IPS-NIHi11 (cell line): Measurements from ENCODE around the gene TAS1R3.
"Not testable (repeated sequence)": the region's sequence is repeated elsewhere in the genome, so short reads cannot be mapped to it uniquely, and the experiment has no call there.

Experiments used
- DNase-seq: peaks from one replicate; pipeline ENCODE4 v3.0.0; 2012; ENCODE audit warnings: mixed read lengths, low spot score

The TAS1R3 gene

GRCh38 chr1:1309251-1310108, 21.6 kb upstream of the TAS1R3 start:
- peak; percentile 30 for DNase-seq

GRCh38 chr1:1310109-1310385, 21.0 kb upstream of the TAS1R3 start:
- DNase-seq = no peak

GRCh38 chr1:1310476-1311053, 20.5 kb upstream of the TAS1R3 start:
- no peak for DNase-seq

- no peak for DNase-seq
These were observed 19.7 kb upstream of the TAS1R3 start for GRCh38 chr1:1311107-1312104.

GRCh38 chr1:1312450-1313314, 18.4 kb upstream of the TAS1R3 start:
- no peak for DNase-seq

GRCh38 chr1:1313500-1314236, 17.4 kb upstream of the TAS1R3 start:
- no peak for DNase-seq

- DNase-seq = no peak
These were observed 16.9 kb upstream of the TAS1R3 start for GRCh38 chr1:1314237-1314586.

- DNase-seq = no peak
These were observed 16.3 kb upstream of the TAS1R3 start for GRCh38 chr1:1314678-1315335.

- DNase-seq = peak; percentile 75
These were observed 15.6 kb upstream of the TAS1R3 start for GRCh38 chr1:1315435-1315954.

- DNase-seq = not testable (repeated sequence)
These were observed 14.9 kb upstream of the TAS1R3 start for GRCh38 chr1:1316199-1316598.

- no peak for DNase-seq
These were observed 13.7 kb upstream of the TAS1R3 start for GRCh38 chr1:1317420-1317819.

GRCh38 chr1:1318131-1318652, 12.9 kb upstream of the TAS1R3 start:
- DNase-seq = no peak

GRCh38 chr1:1318777-1319645, 12.1 kb upstream of the TAS1R3 start:
- no peak for DNase-seq

GRCh38 chr1:1319646-1319941, 11.5 kb upstream of the TAS1R3 start:
- no peak for DNase-seq

- DNase-seq = no peak
These were observed 10.2 kb upstream of the TAS1R3 start for GRCh38 chr1:1320666-1321448.

- DNase-seq = no peak
These were observed 9.6 kb upstream of the TAS1R3 start for GRCh38 chr1:1321477-1321876.

GRCh38 chr1:1322418-1322817, 8.7 kb upstream of the TAS1R3 start:
- no peak for DNase-seq

- no peak for DNase-seq
These were observed 8.1 kb upstream of the TAS1R3 start for GRCh38 chr1:1322952-1323351.
